HG02588 (cell line): ENCODE data around the gene ZNF362.

Experiments
- ATAC-seq: cut with Tn5 transposase; IDR thresholded peaks from one replicate; pipeline ENCODE4 v1.9.1; 2021; ENCODE audit warnings: mild to moderate bottlenecking, moderate library complexity; ENCODE audit not compliant: unreplicated experiment

ZNF362 gene

DNA sequence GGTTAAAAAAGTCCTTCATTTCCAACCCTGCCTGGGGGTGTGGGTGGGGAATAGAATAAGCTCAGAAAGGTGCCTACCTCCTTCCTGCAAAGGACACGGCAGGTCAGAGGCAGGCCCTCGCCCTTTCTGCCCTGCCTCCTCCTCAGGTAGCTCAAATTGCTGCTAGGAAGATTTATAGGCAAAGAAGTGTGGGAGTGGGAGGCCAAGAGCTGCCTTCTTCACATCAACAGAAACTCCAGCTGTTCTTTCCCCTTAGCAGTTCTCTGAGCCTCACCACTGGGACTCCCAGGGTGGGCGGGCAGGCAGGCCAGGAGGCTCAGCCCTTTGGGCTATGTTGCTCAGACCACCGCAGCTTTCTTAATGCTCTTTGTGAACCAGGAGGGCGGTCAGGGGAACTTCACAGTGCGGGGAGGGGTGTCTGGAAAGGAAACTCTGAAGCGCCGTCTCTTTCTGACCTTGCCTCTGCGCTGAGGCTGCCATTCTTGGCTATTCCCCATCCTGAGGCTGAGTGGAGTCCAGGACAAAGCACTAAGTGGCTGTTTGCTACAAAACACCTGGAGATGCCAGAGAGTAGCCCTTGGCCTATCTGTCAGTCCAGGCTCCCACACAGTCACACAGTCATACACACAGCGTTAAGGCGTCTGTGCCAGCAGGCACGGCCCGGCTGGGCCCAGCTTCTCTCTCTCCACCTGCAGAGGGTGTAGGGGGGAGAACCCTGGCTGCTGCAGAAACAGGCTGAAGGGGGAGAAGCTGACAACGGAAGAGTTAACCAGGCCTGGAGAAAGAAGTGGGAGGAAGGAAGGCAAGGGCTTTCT, 67.6 kb downstream of the ZNF362 start:
- no peak for ATAC-seq

DNA sequence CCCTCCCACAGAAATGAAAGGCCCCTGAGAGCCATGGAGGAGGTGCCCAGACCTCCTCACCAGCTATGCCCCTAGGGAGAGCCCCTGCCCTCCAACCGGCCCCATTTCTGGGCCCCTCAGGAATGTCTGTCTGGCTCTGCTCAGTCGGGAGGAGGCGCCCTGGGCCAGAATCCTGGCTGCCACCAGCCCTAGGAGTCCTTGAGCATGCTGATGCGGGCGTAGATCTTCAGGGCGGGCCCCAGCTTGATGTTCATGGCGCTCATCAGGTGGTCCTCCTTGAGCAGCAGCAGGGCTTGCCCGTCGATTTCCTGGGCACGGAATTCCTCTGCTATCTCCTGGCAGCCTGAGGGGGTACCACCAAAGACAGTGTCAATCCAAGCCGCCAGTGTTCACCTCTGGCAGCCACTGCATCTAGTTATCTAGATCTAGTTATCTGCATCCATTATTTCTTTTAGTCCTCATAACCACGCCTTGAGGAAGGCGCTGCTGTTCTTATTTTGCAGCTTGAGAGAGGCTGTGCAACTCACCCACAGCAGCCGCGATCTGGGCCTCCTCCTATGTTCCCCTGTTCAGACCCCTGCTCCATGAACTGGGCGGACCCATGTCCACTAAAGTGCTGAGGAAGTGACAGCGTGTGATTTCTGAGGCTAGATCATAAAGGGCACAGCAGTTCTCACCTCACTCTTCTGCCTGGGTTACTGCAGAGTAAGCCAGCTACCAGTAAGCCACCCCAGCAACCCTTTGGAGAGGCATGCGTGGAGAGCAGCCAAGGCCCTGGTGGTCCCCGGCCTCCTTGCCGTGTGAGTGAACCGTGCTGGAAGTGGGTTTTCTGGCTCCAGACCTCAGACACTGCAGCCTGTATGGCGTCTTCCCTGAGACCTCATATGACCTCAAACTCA, 68.6 kb downstream of the ZNF362 start:
- no peak for ATAC-seq

GRCh38 chr1:33326785-33327184, 70.5 kb downstream of the ZNF362 start:
- no peak for ATAC-seq

GRCh38 chr1:33327587-33328325, 71.5 kb downstream of the ZNF362 start:
- ATAC-seq: no peak

DNA sequence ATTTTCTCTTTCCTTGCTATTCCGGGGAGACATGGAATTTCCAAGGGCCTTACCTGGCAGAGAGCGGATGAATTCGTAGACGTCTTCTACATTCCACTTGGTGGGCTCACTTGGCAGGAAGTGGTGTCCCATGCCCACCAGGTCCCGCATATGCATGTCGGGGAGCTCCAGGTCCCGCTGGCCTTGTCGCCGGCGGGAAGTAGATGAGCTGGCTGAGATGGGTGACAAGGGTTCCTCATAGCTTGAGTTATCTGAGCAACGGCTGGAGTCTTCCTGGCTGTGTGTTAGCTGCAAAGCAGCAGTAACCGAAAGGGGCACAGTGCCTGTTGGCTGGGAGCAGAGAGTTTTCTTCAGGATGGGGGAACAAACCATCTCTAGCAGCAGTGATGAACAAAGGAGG, 72.5 kb downstream of the ZNF362 start:
- no peak for ATAC-seq

GRCh38 chr1:33329600-33330305, 73.5 kb downstream of the ZNF362 start:
- ATAC-seq: no peak

GRCh38 chr1:33330361-33330890, 74.1 kb downstream of the ZNF362 start:
- ATAC-seq: no peak

DNA sequence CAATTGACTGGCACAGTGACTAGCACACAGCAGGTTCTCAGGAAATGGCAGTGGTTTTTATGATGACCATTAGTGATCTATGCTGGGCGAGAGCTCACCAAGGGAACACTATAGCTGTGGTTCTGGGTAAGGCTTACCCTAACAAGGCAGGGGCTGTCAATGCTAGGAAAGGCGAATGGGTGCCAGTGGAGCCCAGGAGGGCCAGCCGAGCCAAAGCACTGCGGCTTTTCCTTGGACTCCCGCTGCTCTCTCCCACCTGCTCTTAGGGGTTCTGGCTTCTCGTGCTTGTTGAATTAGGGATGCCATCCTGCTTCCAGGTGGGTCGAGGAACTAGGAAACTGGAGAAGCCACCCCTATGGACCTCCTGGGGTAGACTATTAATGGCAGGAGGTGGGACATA, 74.6 kb downstream of the ZNF362 start:
- ATAC-seq: no peak

- no peak for ATAC-seq
Observed at GRCh38 chr1:33331444-33332356, 75.4 kb downstream of the ZNF362 start.

GRCh38 chr1:33332357-33332789, 76.1 kb downstream of the ZNF362 start:
- ATAC-seq: no peak

- ATAC-seq: no peak
Observed at GRCh38 chr1:33332881-33333280, 76.6 kb downstream of the ZNF362 start.

GRCh38 chr1:33334081-33334552, 77.8 kb downstream of the ZNF362 start:
- no peak for ATAC-seq

DNA sequence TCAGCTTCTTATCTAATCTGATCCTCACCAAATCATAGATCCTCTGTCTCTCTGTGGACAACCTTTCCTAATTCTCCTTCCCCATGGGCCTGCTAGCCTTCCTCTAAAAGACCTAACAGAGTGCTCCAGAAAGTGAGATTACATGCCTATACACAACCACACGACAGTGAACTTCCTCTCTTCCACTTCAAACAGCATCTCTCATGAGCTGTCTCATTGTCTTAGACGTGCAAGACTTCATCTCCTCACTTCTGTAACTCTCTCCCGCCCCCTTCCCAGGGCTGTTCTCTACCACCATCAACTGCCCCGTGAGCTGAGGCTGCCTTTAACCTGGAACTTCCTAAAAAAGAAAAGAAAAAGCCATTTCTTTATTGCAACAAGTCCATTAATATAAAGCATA, 78.7 kb downstream of the ZNF362 start:
- ATAC-seq: no peak

DNA sequence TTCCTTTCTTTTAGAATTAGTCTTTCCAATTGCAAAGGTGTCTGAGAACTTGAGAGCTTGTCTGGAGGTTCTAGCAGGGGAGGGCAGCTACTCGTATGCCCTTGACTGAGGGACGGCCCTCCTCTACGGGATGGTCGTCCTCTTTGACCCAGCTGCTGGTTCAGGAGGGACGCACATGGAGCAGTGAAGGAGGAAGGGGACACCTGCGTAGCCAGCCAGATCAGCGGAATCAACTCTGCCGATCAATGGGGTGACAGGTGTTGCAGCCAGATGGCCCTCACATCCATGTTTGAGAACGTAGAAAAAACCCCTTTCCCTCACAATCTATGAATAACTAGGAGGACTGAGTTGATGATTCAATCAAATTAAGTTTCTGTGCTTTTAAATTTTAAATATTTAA, 80.3 kb downstream of the ZNF362 start:
- ATAC-seq: no peak

- ATAC-seq: no peak
Observed at GRCh38 chr1:33337441-33337840, 81.1 kb downstream of the ZNF362 start.

DNA sequence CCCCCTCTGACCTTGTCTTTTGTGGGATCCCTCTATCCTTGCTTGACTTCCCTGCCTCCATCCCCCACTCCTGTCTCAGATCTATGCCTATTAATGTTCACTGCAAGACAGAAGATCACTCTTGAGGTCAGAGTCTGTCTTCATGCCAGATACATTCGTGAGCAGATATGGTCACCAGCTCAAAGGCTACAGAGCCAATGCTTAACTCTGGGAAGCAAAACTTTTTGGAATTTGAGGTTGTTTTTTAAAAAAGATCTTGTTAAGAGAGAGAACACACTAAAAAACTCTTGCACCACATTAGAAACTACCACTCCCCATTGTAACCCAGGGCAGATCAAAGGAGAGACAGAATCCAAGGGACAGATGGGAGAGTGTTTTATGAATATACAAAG, 81.8 kb downstream of the ZNF362 start:
- no peak for ATAC-seq

- ATAC-seq: no peak
Observed at GRCh38 chr1:33338440-33339211, 82.3 kb downstream of the ZNF362 start.

- no peak for ATAC-seq
Observed at GRCh38 chr1:33339413-33339812, 83.1 kb downstream of the ZNF362 start.
